Measurements from ENCODE around the gene LY6G6F.

Gene LY6G6F

GRCh38 chr6:31727717-31728671, 21.3 kb downstream of the LY6G6F start:
- Histone ChIP-seq H3K9ac (ENCODE audit: insufficient read length) (no peak overlapping the region), H3K36me3 (ENCODE audit: insufficient read depth, low read length) (peaks cover 31% of the 10 kb centered on the region), H3K27ac (no peak overlapping the region), H3K4me3 (no peak overlapping the region), H3K9me3 (ENCODE audit: low read depth, low read length) (no peaks in the 10 kb centered on the region)
- no peak for DNase-seq (ENCODE audit: low read depth, low spot score)
- no peak for TF ChIP-seq POLR2AphosphoS5 (IDR thresholded peaks at IDR 0.05; ENCODE audit: borderline replicate concordance, low read depth, low read length)
- TF ChIP-seq EZH2 (IDR thresholded peaks at IDR 0.05), result no peak
- TF ChIP-seq FOXP2 (optimal IDR thresholded peaks at IDR 0.05; ENCODE audit: control extremely low read depth, extremely low read length, insufficient read depth), result no peak

GRCh38 chr6:31728767-31729514, 22.3 kb downstream of the LY6G6F start, which contains the start of gene DDAH2:
Gene DDAH2 (minus strand): TSS chr6:31729299. CDS start chr6:31729161, 138 bp downstream.
- TF ChIP-seq FOXP2 (optimal IDR thresholded peaks at IDR 0.05; ENCODE audit: control extremely low read depth, extremely low read length, insufficient read depth), result no peak
- no peak for TF ChIP-seq POLR2AphosphoS5 (IDR thresholded peaks at IDR 0.05; ENCODE audit: borderline replicate concordance, low read depth, low read length)
- no peak for TF ChIP-seq EZH2 (IDR thresholded peaks at IDR 0.05)
- H3K36me3 ChIP-seq (ENCODE audit: insufficient read depth, low read length), result peaks cover 41% of the 10 kb centered on the region
- H3K9me3 ChIP-seq (ENCODE audit: low read depth, low read length), result no peaks in the 10 kb centered on the region
- peak within 1 kb of the TSS; percentile 94 for H3K4me3 ChIP-seq
- DNase-seq (ENCODE audit: low read depth, low spot score), result no peak
- H3K27ac ChIP-seq, result peak within 1 kb of the TSS; percentile 35; the same call in 1 of the 2 replicates
- H3K9ac ChIP-seq (ENCODE audit: insufficient read length), result peak within 1 kb of the TSS; percentile 76

- Histone ChIP-seq H3K36me3 (ENCODE audit: insufficient read depth, low read length) (peaks cover 47% of the 10 kb centered on the region), H3K4me3 (peak overlapping the region; percentile 94), H3K27ac (peak overlapping the region; percentile 35; the same call in 1 of the 2 replicates), H3K9me3 (ENCODE audit: low read depth, low read length) (no peaks in the 10 kb centered on the region), H3K9ac (ENCODE audit: insufficient read length) (peak overlapping the region; percentile 76)
- TF ChIP-seq EZH2 (IDR thresholded peaks at IDR 0.05) (no peak), POLR2AphosphoS5 (IDR thresholded peaks at IDR 0.05; ENCODE audit: borderline replicate concordance, low read depth, low read length) (no peak), FOXP2 (optimal IDR thresholded peaks at IDR 0.05; ENCODE audit: control extremely low read depth, extremely low read length, insufficient read depth) (no peak)
- no peak for DNase-seq (ENCODE audit: low read depth, low spot score)
Observed at GRCh38 chr6:31729515-31729978, 22.9 kb downstream of the LY6G6F start.

- Histone ChIP-seq H3K4me3 (peak overlapping the region; percentile 94), H3K36me3 (ENCODE audit: insufficient read depth, low read length) (peaks cover 47% of the 10 kb centered on the region), H3K9ac (ENCODE audit: insufficient read length) (peak overlapping the region; percentile 76), H3K27ac (peak overlapping the region; percentile 35; the same call in 1 of the 2 replicates), H3K9me3 (ENCODE audit: low read depth, low read length) (no peaks in the 10 kb centered on the region)
- TF ChIP-seq FOXP2 (optimal IDR thresholded peaks at IDR 0.05; ENCODE audit: control extremely low read depth, extremely low read length, insufficient read depth), result no peak
- TF ChIP-seq POLR2AphosphoS5 (IDR thresholded peaks at IDR 0.05; ENCODE audit: borderline replicate concordance, low read depth, low read length), result peak; percentile 90
- no peak for DNase-seq (ENCODE audit: low read depth, low spot score)
Observed at GRCh38 chr6:31729979-31730630, 23.4 kb downstream of the LY6G6F start.

GRCh38 chr6:31730631-31731086, 24.0 kb downstream of the LY6G6F start:
- DNase-seq (ENCODE audit: low read depth, low spot score), result no peak
- H3K4me3 ChIP-seq, result no peak overlapping the region
- H3K27ac ChIP-seq, result 0 out of 2 replicates have a peak overlapping the region, but pooled peaks have one; percentile 30
- TF ChIP-seq FOXP2 (optimal IDR thresholded peaks at IDR 0.05; ENCODE audit: control extremely low read depth, extremely low read length, insufficient read depth) (no peak), EZH2 (IDR thresholded peaks at IDR 0.05) (no peak), POLR2AphosphoS5 (IDR thresholded peaks at IDR 0.05; ENCODE audit: borderline replicate concordance, low read depth, low read length) (no peak)
- peaks cover 47% of the 10 kb centered on the region for H3K36me3 ChIP-seq (ENCODE audit: insufficient read depth, low read length)
- no peaks in the 10 kb centered on the region for H3K9me3 ChIP-seq (ENCODE audit: low read depth, low read length)
- no peak overlapping the region for H3K9ac ChIP-seq (ENCODE audit: insufficient read length)

GRCh38 chr6:31732029-31732428, 25.4 kb downstream of the LY6G6F start:
- TF ChIP-seq FOXP2 (optimal IDR thresholded peaks at IDR 0.05; ENCODE audit: control extremely low read depth, extremely low read length, insufficient read depth) (no peak), POLR2AphosphoS5 (IDR thresholded peaks at IDR 0.05; ENCODE audit: borderline replicate concordance, low read depth, low read length) (no peak), EZH2 (IDR thresholded peaks at IDR 0.05) (no peak)
- Histone ChIP-seq H3K36me3 (ENCODE audit: insufficient read depth, low read length) (peaks cover 46% of the 10 kb centered on the region), H3K4me3 (no peak overlapping the region), H3K27ac (no peak overlapping the region), H3K9ac (ENCODE audit: insufficient read length) (no peak overlapping the region), H3K9me3 (ENCODE audit: low read depth, low read length) (no peaks in the 10 kb centered on the region)
- DNase-seq (ENCODE audit: low read depth, low spot score), result no peak

GRCh38 chr6:31733734-31734133, 27.1 kb downstream of the LY6G6F start:
- Histone ChIP-seq H3K9me3 (ENCODE audit: low read depth, low read length) (no peaks in the 10 kb centered on the region), H3K4me3 (no peak overlapping the region), H3K36me3 (ENCODE audit: insufficient read depth, low read length) (peaks cover 41% of the 10 kb centered on the region), H3K9ac (ENCODE audit: insufficient read length) (no peak overlapping the region), H3K27ac (no peak overlapping the region)
- TF ChIP-seq EZH2 (IDR thresholded peaks at IDR 0.05) (no peak), FOXP2 (optimal IDR thresholded peaks at IDR 0.05; ENCODE audit: control extremely low read depth, extremely low read length, insufficient read depth) (no peak), POLR2AphosphoS5 (IDR thresholded peaks at IDR 0.05; ENCODE audit: borderline replicate concordance, low read depth, low read length) (no peak)
- no peak for DNase-seq (ENCODE audit: low read depth, low spot score)
